RWPE2 (cell line): ENCODE data around the gene FAM168B.

Source experiments
- ATAC-seq: fragments of 200-7000 bp; cut with Tn5 transposase; 3 replicates; pipeline ENCODE4 v1.9.1; 2021; ENCODE audit warnings: low read depth
- DNase-seq: peaks from one replicate; pipeline ENCODE4 v3.0.0-alpha.2; 2020; ENCODE audit warnings: low spot score
- H3K27ac ChIP-seq: fragments of 450-650 bp; 2 replicates; pipeline ENCODE4 v1.5.1; 2017; ENCODE audit warnings: mild to moderate bottlenecking; ENCODE audit not compliant: poor library complexity, severe bottlenecking
- H3K27me3 ChIP-seq: fragments of 250-450 bp; sonication (Bioruptor Pico); 2 replicates; pipeline ENCODE4 v1.5.1; 2021; ENCODE audit warnings: mild to moderate bottlenecking, moderate library complexity; ENCODE audit not compliant: insufficient read depth, poor library complexity, severe bottlenecking
- H3K36me3 ChIP-seq: fragments of 250-450 bp; sonication (Bioruptor Pico); 2 replicates; pipeline ENCODE4 v1.5.1; 2020; ENCODE audit warnings: low read depth, mild to moderate bottlenecking, moderate library complexity
- H3K4me1 ChIP-seq: fragments of 250-450 bp; sonication (Bioruptor Pico); 2 replicates; pipeline ENCODE4 v1.5.1; 2021; ENCODE audit warnings: mild to moderate bottlenecking, moderate library complexity; ENCODE audit not compliant: insufficient read depth, poor library complexity, severe bottlenecking
- H3K4me3 ChIP-seq: fragments of 250-450 bp; sonication (Bioruptor Pico); 2 replicates; pipeline ENCODE4 v1.5.1; 2021; ENCODE audit warnings: mild to moderate bottlenecking, moderate library complexity; ENCODE audit not compliant: severe bottlenecking
- H3K9me3 ChIP-seq: fragments of 250-450 bp; sonication (Bioruptor Pico); 2 replicates; pipeline ENCODE4 v1.5.1; 2021; ENCODE audit warnings: mild to moderate bottlenecking, moderate library complexity; ENCODE audit not compliant: severe bottlenecking
- TF ChIP-seq, protein P1 (sequence below): fragments of 450-650 bp; IDR thresholded peaks from one replicate; pipeline ENCODE4 v1.5.1; 2017; ENCODE audit warnings: mild to moderate bottlenecking, moderate library complexity; ENCODE audit not compliant: poor library complexity, severe bottlenecking

Gene FAM168B

DNA sequence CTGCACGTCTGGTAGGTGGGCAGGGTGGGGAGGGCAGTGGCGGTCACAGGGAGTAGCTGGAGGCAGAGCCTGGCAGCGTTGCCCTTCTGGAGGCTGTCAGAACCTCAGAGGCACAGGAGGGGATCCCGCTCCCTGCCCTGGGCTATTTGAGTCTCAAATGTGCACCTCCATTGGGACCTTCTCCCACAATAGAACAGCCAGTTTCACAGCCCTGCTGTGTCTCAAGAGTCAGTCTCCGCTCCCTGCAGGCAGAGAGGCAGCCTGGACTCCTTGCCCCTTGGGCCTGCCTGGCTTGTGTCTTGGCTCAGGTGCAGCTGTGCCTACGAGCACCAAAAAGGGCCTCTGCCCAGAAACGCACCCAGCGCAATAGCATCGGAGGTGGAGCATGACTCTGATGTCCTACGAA, 57.4 kb downstream of the FAM168B start:
- H3K4me3 ChIP-seq: no peak overlapping the region
- TF ChIP-seq, protein P1, sequence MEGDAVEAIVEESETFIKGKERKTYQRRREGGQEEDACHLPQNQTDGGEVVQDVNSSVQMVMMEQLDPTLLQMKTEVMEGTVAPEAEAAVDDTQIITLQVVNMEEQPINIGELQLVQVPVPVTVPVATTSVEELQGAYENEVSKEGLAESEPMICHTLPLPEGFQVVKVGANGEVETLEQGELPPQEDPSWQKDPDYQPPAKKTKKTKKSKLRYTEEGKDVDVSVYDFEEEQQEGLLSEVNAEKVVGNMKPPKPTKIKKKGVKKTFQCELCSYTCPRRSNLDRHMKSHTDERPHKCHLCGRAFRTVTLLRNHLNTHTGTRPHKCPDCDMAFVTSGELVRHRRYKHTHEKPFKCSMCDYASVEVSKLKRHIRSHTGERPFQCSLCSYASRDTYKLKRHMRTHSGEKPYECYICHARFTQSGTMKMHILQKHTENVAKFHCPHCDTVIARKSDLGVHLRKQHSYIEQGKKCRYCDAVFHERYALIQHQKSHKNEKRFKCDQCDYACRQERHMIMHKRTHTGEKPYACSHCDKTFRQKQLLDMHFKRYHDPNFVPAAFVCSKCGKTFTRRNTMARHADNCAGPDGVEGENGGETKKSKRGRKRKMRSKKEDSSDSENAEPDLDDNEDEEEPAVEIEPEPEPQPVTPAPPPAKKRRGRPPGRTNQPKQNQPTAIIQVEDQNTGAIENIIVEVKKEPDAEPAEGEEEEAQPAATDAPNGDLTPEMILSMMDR: no peak

DNA sequence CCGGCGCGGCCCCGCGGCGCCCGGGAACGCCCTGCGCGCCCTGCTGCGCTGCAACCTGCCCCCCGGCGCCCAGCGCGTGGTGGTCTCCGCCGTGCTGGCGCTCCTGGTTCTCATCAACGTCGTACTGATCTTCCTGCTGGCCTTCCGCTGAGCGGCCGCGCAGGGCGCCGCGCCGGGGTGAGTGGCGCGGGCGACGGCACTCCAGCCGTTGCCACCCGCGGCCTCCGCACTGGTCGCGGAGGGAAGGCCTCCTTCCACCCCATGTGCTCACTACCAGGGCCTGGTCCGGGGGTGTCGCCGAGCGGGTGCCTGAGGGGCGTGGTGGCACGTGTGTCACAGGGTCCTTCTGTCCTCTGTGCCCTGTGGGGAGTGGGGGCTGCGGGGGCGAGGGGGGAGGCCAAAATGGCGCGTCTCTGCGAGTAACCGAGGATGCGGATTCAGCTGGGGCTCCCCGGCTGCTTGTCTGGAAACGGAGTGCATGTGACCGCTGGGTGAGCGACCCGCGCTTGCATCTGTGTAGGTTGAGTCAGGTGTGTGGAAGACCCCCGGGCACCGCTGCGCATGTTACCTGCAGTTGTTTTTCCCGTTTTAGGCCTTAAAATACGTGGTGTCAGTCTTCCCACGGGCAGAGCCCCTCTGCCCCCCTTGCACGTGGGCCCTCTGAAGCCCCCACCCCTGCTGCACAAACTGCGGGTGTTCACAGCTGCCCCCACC, 58.0 kb downstream of the FAM168B start:
- Histone ChIP-seq H3K4me1 (peaks cover 3% of the 10 kb centered on the region), H3K27ac (no peak overlapping the region), H3K4me3 (peak overlapping the region; percentile 32), H3K36me3 (no peaks in the 10 kb centered on the region), H3K9me3 (no peaks in the 10 kb centered on the region), H3K27me3 (no peaks in the 10 kb centered on the region)
- DNase-seq: peak; percentile 64
- no peak for ATAC-seq
- TF ChIP-seq, protein P1: no peak

More for the DNA sequence above, 57.4 kb downstream of the FAM168B start:
- no peaks in the 10 kb centered on the region for H3K36me3 ChIP-seq
- DNase-seq (no peak), ATAC-seq (no peak)
- no peaks in the 10 kb centered on the region for H3K9me3 ChIP-seq
- no peaks in the 10 kb centered on the region for H3K27me3 ChIP-seq
- H3K27ac ChIP-seq: no peak overlapping the region
- peaks cover 3% of the 10 kb centered on the region for H3K4me1 ChIP-seq

DNA sequence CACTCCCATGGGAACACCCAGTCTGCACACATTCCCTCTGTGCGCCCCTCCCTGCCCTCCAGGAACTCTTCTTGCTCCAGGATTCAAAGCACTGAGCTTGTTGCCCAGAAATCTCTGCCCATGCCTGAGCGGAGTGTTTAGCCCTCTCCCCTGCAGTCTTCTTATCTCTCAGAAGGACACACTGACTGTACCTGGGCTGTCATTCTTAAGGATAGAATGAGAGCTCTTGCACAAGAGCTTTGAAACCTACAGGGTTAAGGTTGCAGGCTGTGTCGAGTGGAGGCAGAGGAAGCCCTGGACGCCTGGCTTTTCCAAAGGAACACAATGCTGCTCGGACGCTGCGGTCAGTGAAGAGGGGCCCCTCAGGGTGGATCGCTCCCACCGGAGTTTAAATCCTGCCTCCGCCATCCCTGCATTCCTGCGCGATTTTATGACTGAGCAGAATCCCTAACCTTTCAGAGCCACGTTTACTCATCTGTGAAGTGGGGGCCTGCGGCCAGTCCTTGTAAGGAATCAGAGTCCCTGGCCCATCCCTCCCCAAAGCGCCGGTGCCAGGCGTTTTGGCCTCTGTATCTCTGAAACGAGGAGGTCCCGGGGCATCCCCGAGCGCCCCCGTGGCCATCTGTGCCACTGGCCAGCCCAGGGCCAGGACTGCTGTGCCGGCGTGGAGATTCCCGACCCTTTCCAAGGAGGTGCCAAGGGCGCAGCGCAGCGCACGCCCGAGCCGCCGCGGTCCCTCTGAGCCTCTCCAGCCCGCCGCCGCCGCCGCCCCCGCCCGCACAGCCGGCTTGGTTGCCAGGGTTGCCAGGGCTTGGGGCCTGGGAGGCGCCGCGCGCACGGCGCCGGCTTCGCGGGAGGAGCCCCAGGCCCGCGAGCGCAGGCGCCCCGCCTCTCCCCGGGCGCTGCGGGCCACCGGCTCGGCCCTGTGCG, 58.9 kb downstream of the FAM168B start:
- no peak overlapping the region for H3K27ac ChIP-seq

DNA sequence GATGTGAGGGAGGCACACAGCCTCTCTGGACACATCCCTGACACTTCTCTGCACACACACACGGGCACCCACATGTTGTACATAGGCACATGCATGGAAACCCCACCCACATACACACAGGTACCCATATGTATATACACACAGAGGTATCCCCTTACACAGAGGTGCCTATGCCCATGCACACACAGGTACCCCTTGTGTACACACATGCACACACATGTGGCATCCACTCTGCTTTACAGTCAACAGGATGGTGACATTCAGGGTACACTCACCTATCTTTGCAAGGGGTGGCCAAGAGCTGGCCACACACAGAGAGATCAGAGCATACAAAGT, 59.5 kb downstream of the FAM168B start:
- DNase-seq: no peak
- TF ChIP-seq, protein P1: no peak
- H3K9me3 ChIP-seq: no peaks in the 10 kb centered on the region
- no peak overlapping the region for H3K4me3 ChIP-seq
- ATAC-seq: peak; percentile 5
- no peak overlapping the region for H3K27ac ChIP-seq
- peaks cover 3% of the 10 kb centered on the region for H3K4me1 ChIP-seq
- no peaks in the 10 kb centered on the region for H3K27me3 ChIP-seq
- H3K36me3 ChIP-seq: no peaks in the 10 kb centered on the region

More for the DNA sequence above, 58.9 kb downstream of the FAM168B start:
- H3K9me3 ChIP-seq: no peaks in the 10 kb centered on the region
- TF ChIP-seq, protein P1: no peak
- H3K36me3 ChIP-seq: no peaks in the 10 kb centered on the region
- ATAC-seq: peak; percentile 52
- H3K27me3 ChIP-seq: no peaks in the 10 kb centered on the region
- no peak for DNase-seq
- H3K4me3 ChIP-seq: peak overlapping the region; percentile 32
- peaks cover 3% of the 10 kb centered on the region for H3K4me1 ChIP-seq
